ENCODE measurements around the gene ITGBL1.
A peak's percentile ranks its signal among the peaks of the same experiment; 100 is the strongest.

The ITGBL1 gene

DNA sequence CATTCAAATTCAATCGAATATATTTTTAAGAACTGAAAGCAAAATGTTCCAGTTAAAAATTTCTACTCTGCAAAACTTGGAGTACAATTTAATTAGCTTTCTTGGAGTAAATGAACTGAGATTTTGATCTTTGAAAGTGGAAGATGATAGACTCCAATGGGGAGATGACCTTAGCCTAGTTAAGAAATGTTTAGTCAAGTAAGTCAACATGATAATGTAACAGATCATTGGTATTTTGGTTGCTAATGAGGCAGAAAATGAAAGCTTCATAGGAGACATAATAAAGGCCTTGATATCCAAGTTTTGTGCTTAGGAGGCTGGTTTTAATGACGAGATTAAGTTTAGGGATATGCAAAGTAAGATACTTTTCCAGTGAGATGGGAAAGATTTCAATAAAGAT is 181.7 kb downstream of the ITGBL1 start:
- no peak for DNase-seq

DNA sequence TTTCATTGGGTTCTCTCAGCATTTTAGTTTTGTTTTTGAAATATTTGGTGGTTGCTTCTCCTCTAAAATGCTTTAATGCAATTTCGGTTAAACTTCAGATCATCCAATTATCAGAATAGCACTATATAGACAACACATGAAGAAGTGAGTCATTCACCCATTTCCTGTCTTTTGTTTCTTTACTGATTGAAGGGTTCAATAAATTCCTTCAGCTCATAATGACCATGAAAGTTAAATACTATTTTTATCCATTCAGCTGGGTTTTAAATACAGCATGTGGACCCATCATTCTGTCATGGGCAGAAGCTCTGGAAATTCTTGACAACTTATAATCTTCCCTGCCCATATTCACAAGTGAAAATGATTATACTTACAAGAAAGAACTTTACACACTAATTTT is 187.2 kb downstream of the ITGBL1 start:
- no peak for DNase-seq

DNA sequence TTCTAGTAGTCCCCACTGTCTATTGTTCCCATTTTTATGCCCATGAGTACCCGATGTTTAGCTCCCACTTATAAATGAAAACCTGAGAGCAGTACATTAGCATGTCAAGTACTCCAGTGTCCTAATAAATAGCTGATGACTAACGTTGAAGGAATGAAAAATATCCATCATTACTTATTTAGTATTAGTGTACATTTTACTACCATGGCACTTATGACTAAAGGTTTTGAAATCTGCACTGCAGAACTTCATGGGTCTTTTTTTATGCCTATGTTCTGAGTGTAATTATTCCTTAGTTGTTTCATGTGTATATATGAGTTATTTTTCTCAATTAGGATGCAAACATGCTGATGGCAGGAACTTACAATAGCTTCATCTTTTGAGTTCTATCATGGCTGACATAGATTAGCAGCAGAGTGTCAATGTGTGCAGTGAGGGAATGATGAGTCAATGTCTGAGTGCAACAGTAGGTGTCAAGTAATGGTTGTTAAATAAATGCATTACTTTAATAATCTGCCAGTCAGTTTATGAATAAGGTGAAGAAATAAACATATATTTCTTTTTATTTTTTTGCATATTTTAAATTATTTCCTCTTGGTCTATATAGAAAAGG is 188.4 kb downstream of the ITGBL1 start:
- DNase-seq: no peak

DNA sequence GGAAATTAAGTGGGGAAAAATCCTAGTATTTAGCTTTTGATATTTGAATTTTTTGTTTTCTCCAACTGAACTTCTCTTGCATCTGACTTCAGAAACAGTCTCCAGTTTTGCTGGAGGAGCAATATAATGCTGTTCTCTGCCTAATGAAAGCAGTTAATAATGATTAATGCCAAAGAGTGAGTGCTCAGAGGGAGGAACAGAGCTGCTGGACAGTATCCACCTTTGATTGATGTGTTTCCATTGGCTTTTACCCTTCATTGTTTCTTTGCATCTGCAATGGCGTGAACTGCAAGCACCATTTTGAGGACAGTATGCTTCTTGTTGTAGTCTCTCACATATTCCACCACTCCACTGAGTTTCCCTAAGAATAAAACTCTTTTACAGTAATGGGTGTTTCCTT is 193.4 kb downstream of the ITGBL1 start:
- DNase-seq: no peak

DNA sequence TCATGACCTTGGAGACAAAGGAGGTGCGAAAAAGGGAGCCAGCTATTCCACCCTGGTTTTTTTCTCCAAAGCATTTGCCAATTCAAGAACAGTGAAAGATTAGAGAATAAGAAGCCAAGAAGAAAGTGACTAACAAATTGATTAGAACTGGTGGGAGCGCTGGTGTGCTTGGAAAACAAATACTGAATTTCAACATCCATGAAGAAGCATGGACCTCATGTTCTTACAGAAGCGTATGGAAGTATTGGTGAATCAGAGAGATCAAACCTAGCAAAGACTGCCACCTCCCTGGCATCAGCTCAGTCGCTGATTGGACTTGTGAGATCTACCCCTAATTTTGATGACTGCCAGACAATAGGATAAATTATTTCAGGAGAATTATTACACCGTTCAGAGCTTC is 195.3 kb downstream of the ITGBL1 start:
- DNase-seq: no peak

DNA sequence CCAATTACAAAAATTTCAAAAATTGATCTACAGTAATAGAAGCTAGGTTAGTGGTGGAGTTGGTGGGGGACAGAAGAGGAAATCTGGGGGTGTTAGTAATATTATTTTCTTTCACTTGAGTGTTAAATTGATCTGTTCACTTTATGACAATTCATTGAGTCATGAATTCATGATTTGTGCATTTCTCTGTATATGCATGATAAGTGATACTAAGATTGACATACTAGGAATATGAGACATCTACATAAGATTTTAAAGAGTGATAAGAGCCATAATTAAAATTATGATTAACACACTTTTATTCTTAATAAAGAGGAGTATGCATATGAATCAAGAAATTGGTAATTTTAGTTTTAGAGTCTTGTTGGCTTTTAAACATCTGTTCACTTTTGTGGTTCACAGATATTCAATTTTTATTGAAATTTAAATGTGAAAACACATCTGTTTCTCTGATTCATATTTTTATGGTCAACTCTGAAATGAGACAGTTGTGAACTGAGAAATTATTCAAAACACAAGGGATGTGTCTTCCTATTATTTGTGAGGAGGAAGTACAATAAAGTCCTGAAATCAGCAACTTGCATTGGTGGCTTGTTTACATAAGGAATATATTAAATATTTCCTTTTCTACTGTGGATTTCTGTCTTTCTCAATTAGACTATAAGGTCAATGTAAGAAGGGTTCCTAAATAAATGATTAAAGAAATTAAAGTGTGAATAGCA is 196.5 kb downstream of the ITGBL1 start:
- no peak for DNase-seq

DNA sequence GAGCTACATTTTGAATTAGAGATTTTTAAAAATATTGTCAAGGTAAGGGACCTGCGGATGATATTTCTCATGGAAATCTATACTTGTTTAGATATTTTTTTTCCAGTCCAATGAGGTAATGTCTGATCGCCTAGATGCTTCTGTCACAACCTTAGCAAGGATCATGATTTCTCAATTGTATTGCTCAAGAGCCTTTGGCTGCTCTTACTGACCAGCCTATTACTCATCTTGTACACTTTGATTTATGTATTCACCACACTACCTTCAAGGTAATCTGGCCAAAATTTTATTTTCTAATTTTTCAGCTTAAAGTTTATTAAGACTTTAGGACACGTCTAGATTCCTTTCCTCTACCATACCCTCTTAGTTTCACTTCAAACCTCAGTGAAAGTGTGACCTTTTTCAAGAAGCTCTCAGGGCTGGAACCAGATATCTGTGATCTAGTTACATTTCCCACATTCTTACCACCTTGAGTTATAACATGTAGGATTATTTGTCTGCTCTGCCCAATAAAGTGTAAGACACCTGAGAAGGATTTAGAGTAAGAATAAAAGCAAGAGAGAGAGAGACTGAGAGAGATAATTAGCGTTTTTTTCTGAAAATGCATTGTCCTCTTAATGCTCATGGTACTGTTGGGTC is 197.1 kb downstream of the ITGBL1 start:
- no peak for DNase-seq

DNA sequence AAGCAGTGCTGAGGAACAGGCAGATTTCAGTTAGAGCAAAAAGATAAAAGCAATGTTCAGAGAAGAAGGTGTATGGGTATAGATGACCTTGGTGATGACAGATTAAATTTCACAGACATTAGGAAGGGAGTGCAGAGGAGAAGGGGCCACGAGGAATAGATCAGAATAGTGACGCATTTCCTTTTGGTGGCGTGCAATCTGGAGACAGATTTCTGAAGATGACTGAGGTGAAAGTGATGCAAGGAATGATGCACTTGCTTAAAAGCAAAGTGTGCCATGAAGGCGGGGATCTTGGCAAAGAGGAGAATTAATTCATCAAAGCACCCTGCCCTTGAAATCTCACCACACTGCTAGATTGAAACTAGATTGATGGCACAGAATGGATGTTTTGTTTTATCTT is 202.4 kb downstream of the ITGBL1 start:
- DNase-seq: no peak

DNA sequence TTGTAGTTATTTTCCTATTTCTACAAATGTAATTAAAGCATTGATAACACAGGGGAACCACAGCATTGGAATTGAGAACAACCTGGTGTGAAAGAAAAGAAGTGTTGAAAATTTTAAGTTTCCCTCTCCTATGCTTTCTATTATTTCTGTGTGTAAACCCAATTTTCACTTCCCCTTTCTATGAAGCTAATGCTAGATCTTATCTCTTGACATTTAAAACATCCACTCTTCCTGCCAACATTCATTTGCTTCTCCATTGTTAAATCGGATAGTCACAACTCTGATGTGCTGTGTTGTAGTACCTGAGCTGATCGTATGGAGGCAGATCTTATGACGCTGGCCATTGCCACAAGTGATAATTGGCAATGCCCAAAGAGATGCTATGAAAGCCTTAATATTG is 203.0 kb downstream of the ITGBL1 start:
- no peak for DNase-seq

DNA sequence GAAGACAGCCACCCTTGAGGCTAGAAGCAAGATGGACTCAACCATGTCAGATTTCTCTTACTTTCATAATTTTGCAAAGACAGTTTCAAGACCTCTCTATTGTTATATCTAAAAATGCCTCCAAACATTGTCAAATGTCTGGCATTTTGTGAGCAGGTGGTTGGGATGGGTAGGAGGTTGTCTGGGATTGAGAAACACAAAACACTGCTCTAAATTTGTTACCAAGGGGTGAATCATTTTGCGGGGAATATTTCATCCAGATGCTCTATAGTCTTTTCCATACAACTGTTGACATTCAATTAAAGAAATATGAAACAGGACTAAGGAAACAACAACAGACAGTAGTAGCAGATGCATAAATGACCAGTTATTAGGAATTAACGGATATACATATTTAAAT is 208.2 kb downstream of the ITGBL1 start:
- DNase-seq: no peak

DNA sequence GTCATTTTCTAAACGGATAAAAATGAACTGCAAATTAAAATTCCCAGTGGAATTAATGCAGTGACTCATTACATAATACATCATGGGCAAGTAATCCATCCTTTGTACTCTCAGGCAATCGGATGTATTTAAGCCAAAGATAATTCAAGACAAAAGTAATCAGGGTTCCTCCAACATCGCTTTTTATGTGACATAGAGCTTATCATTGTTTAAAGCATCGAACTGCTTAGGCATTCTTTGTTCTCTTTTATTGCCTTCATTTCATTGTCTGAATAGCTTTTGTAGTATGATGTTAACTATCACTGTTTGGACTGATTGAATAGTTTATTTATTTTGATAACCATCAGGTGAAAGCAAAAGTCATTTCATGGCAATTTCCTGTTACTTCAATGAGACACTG is 209.4 kb downstream of the ITGBL1 start:
- DNase-seq: no peak

DNA sequence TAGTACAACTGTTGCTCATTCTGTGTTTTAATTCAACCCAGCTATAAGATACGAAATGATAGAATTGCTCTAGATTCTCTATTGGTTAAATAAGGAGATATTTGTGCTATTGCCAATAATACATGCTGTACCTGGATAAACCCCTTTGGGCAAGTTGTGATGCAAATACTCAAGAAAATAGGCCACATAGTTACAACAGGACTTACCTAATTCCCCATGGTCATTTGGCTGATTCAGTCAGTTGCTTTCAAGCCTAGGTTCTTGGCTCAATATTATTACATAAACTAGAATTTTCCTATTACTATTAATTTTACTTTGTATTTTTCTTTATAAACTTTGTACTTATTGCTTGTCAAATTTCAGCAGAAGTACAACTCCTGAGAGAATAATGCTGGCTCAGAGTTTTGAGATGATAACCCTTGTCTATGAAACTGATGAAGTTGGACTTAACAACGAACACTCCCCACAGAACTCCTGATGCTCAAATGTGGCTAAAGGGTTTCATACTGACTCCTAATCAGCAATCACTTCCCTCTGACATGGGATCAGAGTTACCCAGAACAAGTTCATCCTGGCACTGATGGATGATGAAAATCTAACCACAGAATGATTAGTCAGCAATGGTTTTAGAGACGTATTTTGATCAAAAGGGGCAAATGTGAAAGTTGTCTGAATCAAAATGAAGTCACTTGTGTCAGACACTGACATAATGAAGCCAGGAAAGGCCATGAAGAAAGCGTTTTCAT is 221.1 kb downstream of the ITGBL1 start:
- no peak for DNase-seq

DNA sequence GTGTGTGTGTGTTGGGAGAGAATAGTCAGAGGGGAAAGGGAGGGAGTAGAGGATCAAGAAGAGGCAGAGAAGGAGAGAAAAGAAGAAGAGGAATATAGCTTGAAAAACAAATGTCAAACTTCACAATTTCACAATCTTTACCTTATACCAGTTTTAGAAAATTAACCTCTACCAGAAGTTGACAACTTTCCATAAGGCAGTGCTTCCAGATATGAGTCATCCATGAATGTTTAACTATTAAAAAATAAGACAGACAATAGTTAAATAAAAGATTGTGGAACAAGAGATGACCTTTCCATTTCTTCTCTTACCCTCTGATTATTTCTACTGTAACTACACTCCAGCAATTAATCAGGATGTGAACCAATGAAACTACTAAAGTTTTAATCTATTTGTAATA is 229.4 kb downstream of the ITGBL1 start:
- no peak for DNase-seq

DNA sequence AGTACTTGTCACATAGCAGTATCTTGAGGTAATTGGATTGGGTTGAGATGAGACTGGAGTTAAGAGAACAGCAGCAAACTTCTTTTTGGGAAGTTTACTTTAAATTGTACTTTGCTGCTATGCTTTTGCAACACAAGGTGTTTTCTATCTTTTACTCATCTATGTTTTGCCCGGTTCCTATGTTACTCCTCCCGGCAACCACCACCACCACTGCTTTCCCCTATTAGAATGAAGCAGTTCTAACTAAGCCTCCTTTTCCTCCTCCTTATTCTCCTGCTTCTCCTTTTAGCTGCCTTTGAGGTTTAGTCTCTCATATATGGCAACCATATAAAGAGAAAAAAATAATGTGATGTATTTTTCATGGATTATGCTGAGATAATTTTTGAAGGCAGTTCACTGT is 233.5 kb downstream of the ITGBL1 start:
- DNase-seq: no peak

DNA sequence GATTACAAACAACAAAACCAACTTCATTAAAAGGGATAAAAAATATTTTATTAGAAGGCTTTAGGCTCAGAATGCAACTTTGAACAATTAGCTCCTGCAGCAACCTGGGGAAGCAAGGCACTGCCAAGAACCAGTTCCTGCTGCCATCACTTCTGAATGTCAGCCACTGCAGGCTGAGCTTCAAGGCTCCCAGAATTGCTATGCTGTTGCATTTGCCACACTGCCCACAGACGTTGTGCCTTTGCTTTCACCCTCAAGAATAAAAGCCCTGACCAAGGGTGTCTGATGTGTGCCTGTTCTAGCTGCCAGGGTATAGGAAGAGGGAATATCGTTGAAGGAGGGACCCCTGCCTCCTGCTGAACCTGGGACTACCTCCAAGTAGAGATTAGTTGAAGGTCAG is 238.4 kb downstream of the ITGBL1 start:
- DNase-seq: no peak

DNA sequence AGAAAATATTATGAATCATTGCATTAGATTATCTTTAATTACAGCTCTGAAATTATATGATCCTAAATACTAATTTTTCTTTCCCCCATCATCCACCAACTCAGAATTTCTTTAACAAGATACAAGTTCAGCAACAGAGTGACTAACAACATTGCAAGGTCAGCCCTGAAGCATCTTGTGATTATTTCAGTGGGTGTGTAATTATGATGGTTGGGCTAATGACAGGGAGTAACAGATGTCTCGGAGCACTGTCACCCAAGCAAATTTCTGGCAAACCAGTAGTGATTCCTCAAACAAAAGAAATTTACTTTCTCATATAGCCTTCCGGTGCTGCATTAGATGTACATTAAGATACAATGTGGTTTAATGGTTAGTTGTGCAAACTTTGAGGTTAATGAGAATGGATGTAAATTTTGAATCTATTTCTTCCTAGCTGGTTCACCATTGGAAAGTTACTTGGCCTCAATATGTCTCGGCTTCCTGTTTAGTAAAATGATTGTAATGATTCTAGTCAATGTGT is 238.9 kb downstream of the ITGBL1 start:
- DNase-seq: no peak

DNA sequence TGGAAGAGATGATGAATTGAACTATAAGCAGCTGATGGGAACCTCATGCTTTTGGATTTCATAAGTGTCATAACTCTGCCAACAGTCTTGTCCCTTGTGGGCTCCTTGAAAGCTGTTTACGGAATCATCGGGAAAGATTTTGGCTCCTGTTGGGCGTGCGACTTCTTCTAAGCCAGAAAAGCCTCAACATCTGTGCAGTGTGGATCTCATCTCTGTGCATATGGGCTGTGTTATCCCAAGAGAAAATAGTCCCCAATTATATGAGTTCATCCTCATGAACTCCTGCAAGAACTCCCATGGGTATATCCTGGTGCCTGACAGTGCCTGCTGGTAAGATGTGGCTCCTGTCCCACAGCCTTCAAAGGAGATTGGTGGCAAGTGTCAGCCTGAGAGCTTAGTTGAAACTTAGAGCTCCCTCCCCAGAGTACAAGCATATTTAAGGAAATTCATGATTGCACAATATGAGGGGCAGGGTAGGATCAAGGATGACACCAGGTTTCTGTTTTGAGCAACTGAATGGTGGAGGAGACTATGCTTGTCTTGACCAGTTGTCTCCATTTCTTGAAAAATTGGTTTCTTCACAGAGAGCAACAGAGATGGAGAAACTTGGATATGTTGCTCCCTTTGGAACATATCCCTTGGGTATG is 243.5 kb downstream of the ITGBL1 start:
- no peak for DNase-seq

DNA sequence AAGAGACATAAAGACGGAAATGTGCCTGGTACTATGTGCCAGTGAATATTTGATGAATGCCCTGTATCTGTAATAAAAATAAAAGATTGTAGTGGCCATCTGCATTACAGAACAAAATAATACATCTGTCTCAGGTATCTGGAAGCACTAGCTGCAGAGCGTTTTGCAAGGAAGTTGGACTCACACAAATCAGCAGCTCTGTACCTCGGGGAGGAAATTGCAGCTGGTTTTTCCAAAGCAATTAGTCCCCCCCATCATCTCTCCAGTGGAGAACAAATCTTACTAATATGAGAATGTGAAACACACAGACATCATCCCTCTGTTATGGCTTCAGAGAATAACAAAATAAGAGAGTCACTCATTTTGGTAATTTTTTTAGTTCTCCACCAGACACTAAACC is 245.3 kb downstream of the ITGBL1 start:
- DNase-seq: no peak

DNA sequence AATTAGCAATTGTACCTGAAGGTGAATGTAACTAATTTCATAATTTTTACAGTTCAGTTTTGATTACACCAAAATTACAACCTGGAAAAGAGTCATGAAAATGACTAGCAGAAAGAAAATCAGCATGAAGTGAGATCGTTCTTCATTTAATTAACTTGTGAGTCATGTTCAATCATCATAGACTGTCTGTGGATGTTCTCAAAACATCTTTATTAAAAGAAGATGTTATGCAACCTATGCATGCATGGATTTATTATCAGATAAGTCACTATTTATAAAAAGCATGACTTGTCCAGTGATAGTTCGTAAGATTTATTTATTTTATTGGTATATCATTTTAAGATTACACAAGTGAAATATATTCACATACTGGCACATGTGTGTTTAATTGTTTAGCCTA is 245.9 kb downstream of the ITGBL1 start:
- no peak for DNase-seq

DNA sequence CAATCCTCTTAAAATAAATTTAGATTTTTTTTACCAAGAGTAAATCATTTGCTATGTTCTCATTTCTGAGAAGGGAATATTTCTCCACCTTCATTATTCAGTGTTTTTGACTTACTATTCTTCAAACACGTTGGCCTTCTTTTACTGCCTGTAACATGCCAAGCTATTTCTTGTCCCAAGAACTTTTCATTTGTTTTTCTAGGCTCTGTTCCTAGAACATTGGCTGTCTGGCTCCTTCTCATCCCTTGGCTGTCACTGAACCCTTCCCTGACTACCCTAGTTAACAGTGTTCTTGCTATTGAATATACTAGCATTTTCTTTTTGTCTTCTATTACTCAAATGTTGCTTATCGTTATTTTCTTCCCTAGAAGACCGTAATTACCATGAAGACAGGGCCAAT is 248.1 kb downstream of the ITGBL1 start:
- no peak for DNase-seq

DNA sequence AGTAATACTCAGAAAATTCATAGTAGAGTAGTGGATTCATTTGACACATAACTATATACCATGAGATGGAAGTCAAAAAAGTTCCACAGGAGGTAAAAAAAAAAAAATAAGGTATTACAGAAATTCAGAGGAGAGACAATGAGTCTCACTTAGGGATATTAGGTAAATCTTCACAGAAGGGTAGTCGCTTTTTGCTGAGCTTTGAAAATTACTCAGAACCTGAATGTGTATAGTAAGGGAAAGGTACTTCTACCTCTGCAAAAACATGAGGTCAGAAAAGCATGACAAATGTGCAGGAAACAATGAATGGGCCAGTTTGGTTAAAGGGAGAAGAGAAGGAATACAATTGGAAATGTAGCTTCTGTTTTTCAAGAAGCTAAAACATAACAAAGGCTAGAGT is 250.6 kb downstream of the ITGBL1 start:
- DNase-seq: no peak

DNA sequence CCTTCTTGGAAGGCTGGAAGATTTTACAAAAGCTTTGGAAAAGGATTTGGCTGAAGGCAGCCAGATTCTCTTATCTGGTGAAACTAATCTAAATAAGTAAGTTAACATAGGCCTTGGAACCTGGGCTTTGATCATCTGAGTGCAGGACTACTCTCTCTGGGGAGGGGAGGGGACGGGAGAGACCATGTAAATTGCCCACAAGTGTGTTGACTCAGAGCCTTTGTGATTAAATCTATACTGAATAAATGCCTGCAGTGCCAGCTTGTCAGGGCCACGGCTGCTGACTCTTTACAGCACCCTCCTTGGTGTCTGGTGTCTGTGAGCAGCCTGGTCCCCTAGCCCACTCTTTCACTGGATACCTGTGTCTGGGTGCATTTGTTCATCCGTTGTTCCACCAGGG is 251.4 kb downstream of the ITGBL1 start:
- no peak for DNase-seq

DNA sequence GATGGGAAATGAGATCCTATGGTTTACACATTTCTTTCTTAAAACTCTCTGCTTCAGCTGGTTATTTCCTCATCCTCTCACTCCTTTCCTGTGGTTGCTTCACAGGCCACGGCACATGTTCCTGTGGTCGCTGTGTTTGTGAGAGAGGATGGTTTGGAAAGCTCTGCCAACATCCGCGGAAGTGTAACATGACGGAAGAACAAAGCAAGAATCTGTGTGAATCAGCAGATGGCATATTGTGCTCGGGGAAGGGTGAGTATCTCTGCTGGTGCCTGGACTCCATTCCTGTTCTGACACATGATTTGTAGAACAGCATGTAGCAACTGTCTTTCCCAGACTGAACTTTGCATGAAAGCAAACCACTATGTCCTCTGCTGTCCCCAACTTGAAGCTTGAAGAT is 254.2 kb downstream of the ITGBL1 start:
- DNase-seq: peak in 1 of 2 experiments; percentile 22

Measured in SHP77 (cell line).